Measurements from ENCODE around the gene MPHOSPH9. TPM values are rescaled to one million over a fixed set of nuclear protein-coding genes. Genes with fewer than 3 reads are reported as not detected.
"Not testable (repeated sequence)": the region's sequence is repeated elsewhere in the genome, so short reads cannot be mapped to it uniquely, and the experiment has no call there.

Gene MPHOSPH9
- total RNA-seq, 4 donors from 2014 or later, result 14.0 to 44.3 (median 14.3) TPM

GRCh38 chr12:123223241-123223668 lies 9.7 kb downstream of the MPHOSPH9 start:
- H3K36me3 ChIP-seq, result peaks cover 19% of the 10 kb centered on the region
- H3K27me3 ChIP-seq, result no peaks in the 10 kb centered on the region
- no peak for DNase-seq (ENCODE audit: low spot score in 2 of 2)
- 81% methylated on average over 11 of the region's 11 CpGs for WGBS
- H3K9me3 ChIP-seq, result no peaks in the 10 kb centered on the region
- no peak overlapping the region for H3K27ac ChIP-seq
- no peak overlapping the region for H3K4me3 ChIP-seq
- H3K4me1 ChIP-seq, result no peaks in the 10 kb centered on the region
- TF ChIP-seq POLR2AphosphoS5 (IDR thresholded peaks at IDR 0.05) (no peak), POLR2A (IDR thresholded peaks at IDR 0.05) (no peak), CTCF (IDR thresholded peaks at IDR 0.05) (no peak), EP300 (IDR thresholded peaks at IDR 0.05) (no peak)

- not testable (repeated sequence) for H3K4me1 ChIP-seq; H3K4me3 ChIP-seq; H3K9me3 ChIP-seq; H3K27me3 ChIP-seq; H3K27ac ChIP-seq; DNase-seq (ENCODE audit: low spot score in 2 of 2)
- WGBS, result 96% methylated on average over 7 of the region's 7 CpGs
- peaks cover 32% of the 10 kb centered on the region for H3K36me3 ChIP-seq
Measured at GRCh38 chr12:123207815-123208214, 25.1 kb downstream of the MPHOSPH9 start.

- peaks cover 37% of the 10 kb centered on the region for H3K36me3 ChIP-seq
- H3K9me3 ChIP-seq; H3K27ac ChIP-seq; H3K4me3 ChIP-seq; H3K4me1 ChIP-seq; H3K27me3 ChIP-seq; DNase-seq (ENCODE audit: low spot score in 2 of 2): not testable (repeated sequence)
- WGBS, result 70% methylated on average over 3 of the region's 3 CpGs
Measured at GRCh38 chr12:123206794-123207193, 26.1 kb downstream of the MPHOSPH9 start.

GRCh38 chr12:123200414-123200813 lies 32.5 kb downstream of the MPHOSPH9 start:
- H3K27me3 ChIP-seq, result no peaks in the 10 kb centered on the region
- no peaks in the 10 kb centered on the region for H3K9me3 ChIP-seq
- H3K27ac ChIP-seq, result no peak overlapping the region
- DNase-seq (ENCODE audit: low spot score in 2 of 2), result no peak
- peaks cover 20% of the 10 kb centered on the region for H3K36me3 ChIP-seq
- H3K4me3 ChIP-seq, result no peak overlapping the region
- WGBS, result 82% methylated on average over 7 of the region's 7 CpGs
- TF ChIP-seq POLR2A (IDR thresholded peaks at IDR 0.05) (no peak), EP300 (IDR thresholded peaks at IDR 0.05) (no peak), CTCF (IDR thresholded peaks at IDR 0.05) (no peak), POLR2AphosphoS5 (IDR thresholded peaks at IDR 0.05) (no peak)
- no peaks in the 10 kb centered on the region for H3K4me1 ChIP-seq

GRCh38 chr12:123199936-123200335 lies 33.0 kb downstream of the MPHOSPH9 start:
- Histone ChIP-seq H3K9me3 (no peaks in the 10 kb centered on the region), H3K4me3 (no peak overlapping the region), H3K36me3 (peaks cover 24% of the 10 kb centered on the region), H3K27me3 (no peaks in the 10 kb centered on the region), H3K4me1 (no peaks in the 10 kb centered on the region), H3K27ac (no peak overlapping the region)
- no peak for TF ChIP-seq CTCF (IDR thresholded peaks at IDR 0.05)
- TF ChIP-seq EP300 (IDR thresholded peaks at IDR 0.05), result no peak
- TF ChIP-seq POLR2A (IDR thresholded peaks at IDR 0.05), result no peak
- TF ChIP-seq POLR2AphosphoS5 (IDR thresholded peaks at IDR 0.05), result no peak
- no peak for DNase-seq (ENCODE audit: low spot score in 2 of 2)
- WGBS, result 85% methylated on average over 3 of the region's 3 CpGs

- DNase-seq (ENCODE audit: low spot score in 2 of 2), result no peak
- 95% methylated on average over 6 of the region's 6 CpGs for WGBS
- Histone ChIP-seq H3K27me3 (no peaks in the 10 kb centered on the region), H3K27ac (no peak overlapping the region), H3K36me3 (peaks cover 22% of the 10 kb centered on the region), H3K9me3 (no peaks in the 10 kb centered on the region), H3K4me3 (no peak overlapping the region), H3K4me1 (no peaks in the 10 kb centered on the region)
- no peak for TF ChIP-seq POLR2AphosphoS5 (IDR thresholded peaks at IDR 0.05)
- no peak for TF ChIP-seq POLR2A (IDR thresholded peaks at IDR 0.05)
- TF ChIP-seq EP300 (IDR thresholded peaks at IDR 0.05), result no peak
- no peak for TF ChIP-seq CTCF (IDR thresholded peaks at IDR 0.05)
Measured at GRCh38 chr12:123187637-123188036, 45.3 kb downstream of the MPHOSPH9 start.

All from suprapubic skin (tissue), 4 donors.